Immature natural killer cell (primary cell): ENCODE results near the gene BCAP31. TPM values are rescaled to one million over a fixed set of nuclear protein-coding genes. Genes with fewer than 3 reads are reported as not detected.
A peak's percentile ranks its signal among the peaks of the same experiment; 100 is the strongest.
"Not testable (repeated sequence)": the region's sequence is repeated elsewhere in the genome, so short reads cannot be mapped to it uniquely, and the experiment has no call there.

Source experiments
- DNase-seq, 3 donors: peaks; one replicate each; pipeline ENCODE4 v3.0.0; 2022; ENCODE audit warnings: mixed read lengths in 1 of 3
- H3K27ac Mint-ChIP-seq, 6 donors: one replicate each; pipeline ENCODE4 v1.8.0; 2020; ENCODE audit warnings: mixed read lengths in 6 of 6, mild to moderate bottlenecking in 5 of 6, inconsistent platforms in 4 of 6, moderate library complexity in 3 of 6
- H3K27me3 Mint-ChIP-seq, 3 donors: one replicate each; pipeline ENCODE4 v1.8.0; 2020 to 2021; ENCODE audit warnings: low read depth in 3 of 3, mild to moderate bottlenecking in 3 of 3, mixed read lengths in 3 of 3, moderate library complexity in 3 of 3, inconsistent platforms in 1 of 3
- H3K36me3 Mint-ChIP-seq, 3 donors: one replicate each; pipeline ENCODE4 v1.8.0; 2020; ENCODE audit warnings: mixed read lengths in 3 of 3, inconsistent platforms in 2 of 3, mild to moderate bottlenecking in 2 of 3
- H3K4me1 Mint-ChIP-seq, 2 donors: one replicate each; pipeline ENCODE4 v1.8.0; 2020; ENCODE audit warnings: inconsistent platforms in 2 of 2, mild to moderate bottlenecking in 2 of 2, mixed read lengths in 2 of 2, moderate library complexity in 1 of 2
- H3K4me3 Mint-ChIP-seq, 5 donors: one replicate each; pipeline ENCODE4 v1.8.0; 2020; ENCODE audit warnings: mild to moderate bottlenecking in 5 of 5, mixed read lengths in 5 of 5, inconsistent platforms in 3 of 5, moderate library complexity in 3 of 5
- H3K9me3 Mint-ChIP-seq, 6 donors: one replicate each; pipeline ENCODE4 v1.8.0; 2020; ENCODE audit warnings: mild to moderate bottlenecking in 6 of 6, mixed read lengths in 6 of 6, inconsistent platforms in 4 of 6, moderate library complexity in 3 of 6
- polyA plus RNA-seq, 3 donors: library from polyadenylated mRNA; unstranded; fragments of 300-500 nt; fragmentation: Illumina TruSeq; gene quantifications; one replicate each; pipeline ENCODE4 v1.2.3, GENCODE V29; 2021

The BCAP31 gene
- polyA plus RNA-seq, 3 donors from 2014 or later, result 367 to 491 (median 373) TPM

GRCh38 chrX:153696100-153696499 lies 28.1 kb downstream of the BCAP31 start:
- H3K4me3 Mint-ChIP-seq, result no peak overlapping the region
- H3K9me3 Mint-ChIP-seq, result no peaks in the 10 kb centered on the region
- no peak for DNase-seq
- H3K4me1 Mint-ChIP-seq, result no peaks in the 10 kb centered on the region
- H3K27ac Mint-ChIP-seq, result no peak overlapping the region
- H3K36me3 Mint-ChIP-seq, result peaks cover 0 to 13% (median 0%) of the 10 kb centered on the region in 3 donors
- H3K27me3 Mint-ChIP-seq, result peaks cover 2 to 3% (median 2%) of the 10 kb centered on the region in 3 donors

- no peaks in the 10 kb centered on the region for H3K9me3 Mint-ChIP-seq
- H3K27ac Mint-ChIP-seq, result no peak overlapping the region
- no peak for DNase-seq
- H3K4me1 Mint-ChIP-seq, result no peaks in the 10 kb centered on the region
- no peak overlapping the region for H3K4me3 Mint-ChIP-seq
- peaks cover 4 to 6% (median 5%) of the 10 kb centered on the region in 3 donors for H3K27me3 Mint-ChIP-seq
- H3K36me3 Mint-ChIP-seq, result peaks cover 0 to 10% (median 0%) of the 10 kb centered on the region in 3 donors
These were observed 29.4 kb downstream of the BCAP31 start for GRCh38 chrX:153694687-153695270.

GRCh38 chrX:153694256-153694655 lies 29.9 kb downstream of the BCAP31 start:
- H3K27me3 Mint-ChIP-seq, H3K9me3 Mint-ChIP-seq, H3K36me3 Mint-ChIP-seq, H3K4me3 Mint-ChIP-seq, DNase-seq, H3K4me1 Mint-ChIP-seq, H3K27ac Mint-ChIP-seq: not testable (repeated sequence)

- peaks cover 0 to 10% (median 0%) of the 10 kb centered on the region in 3 donors for H3K36me3 Mint-ChIP-seq
- no peaks in the 10 kb centered on the region for H3K9me3 Mint-ChIP-seq
- peaks cover 4 to 6% (median 5%) of the 10 kb centered on the region in 3 donors for H3K27me3 Mint-ChIP-seq
These were observed 30.7 kb downstream of the BCAP31 start for GRCh38 chrX:153693216-153694086.

GRCh38 chrX:153692611-153693156 lies 31.5 kb downstream of the BCAP31 start:
- Mint-ChIP-seq H3K9me3 (no peaks in the 10 kb centered on the region), H3K4me1 (no peaks in the 10 kb centered on the region), H3K27ac (no peak overlapping the region), H3K36me3 (peaks cover 0 to 7% (median 0%) of the 10 kb centered on the region in 3 donors), H3K27me3 (peaks cover 4 to 6% (median 5%) of the 10 kb centered on the region in 3 donors), H3K4me3 (no peak overlapping the region)
- DNase-seq, result no peak

More at GRCh38 chrX:153693216-153694086, 30.7 kb downstream of the BCAP31 start:
- no peak for DNase-seq
- no peaks in the 10 kb centered on the region for H3K4me1 Mint-ChIP-seq
- H3K27ac Mint-ChIP-seq, result no peak overlapping the region
- H3K4me3 Mint-ChIP-seq, result no peak overlapping the region

GRCh38 chrX:153692003-153692402 lies 32.2 kb downstream of the BCAP31 start:
- Mint-ChIP-seq H3K27me3 (peaks cover 4 to 6% (median 5%) of the 10 kb centered on the region in 3 donors), H3K4me1 (no peaks in the 10 kb centered on the region), H3K36me3 (no peaks in the 10 kb centered on the region), H3K9me3 (no peaks in the 10 kb centered on the region), H3K4me3 (no peak overlapping the region), H3K27ac (no peak overlapping the region)
- no peak for DNase-seq

- H3K9me3 Mint-ChIP-seq, H3K27ac Mint-ChIP-seq, DNase-seq, H3K4me3 Mint-ChIP-seq, H3K36me3 Mint-ChIP-seq, H3K27me3 Mint-ChIP-seq, H3K4me1 Mint-ChIP-seq: not testable (repeated sequence)
These were observed 33.0 kb downstream of the BCAP31 start for GRCh38 chrX:153691032-153691827.

- DNase-seq, result no peak
- H3K27me3 Mint-ChIP-seq, result peaks cover 4 to 9% (median 7%) of the 10 kb centered on the region in 3 donors
- H3K4me3 Mint-ChIP-seq, result no peak overlapping the region
- no peaks in the 10 kb centered on the region for H3K4me1 Mint-ChIP-seq
- no peak overlapping the region for H3K27ac Mint-ChIP-seq
- H3K36me3 Mint-ChIP-seq, result no peaks in the 10 kb centered on the region
- peaks cover 0 to 2% (median 0%) of the 10 kb centered on the region in 6 donors for H3K9me3 Mint-ChIP-seq
These were observed 33.7 kb downstream of the BCAP31 start for GRCh38 chrX:153690466-153690865.

GRCh38 chrX:153689654-153690465 lies 34.3 kb downstream of the BCAP31 start:
- Mint-ChIP-seq H3K36me3 (no peaks in the 10 kb centered on the region), H3K27ac (no peak overlapping the region), H3K27me3 (peaks cover 4 to 9% (median 7%) of the 10 kb centered on the region in 3 donors), H3K4me3 (peak overlapping the region in 1 of 5 donors; percentile 59), H3K9me3 (peaks cover 0 to 2% (median 0%) of the 10 kb centered on the region in 6 donors), H3K4me1 (no peaks in the 10 kb centered on the region)
- DNase-seq, result no peak

GRCh38 chrX:153688911-153689590 lies 35.1 kb downstream of the BCAP31 start:
- Mint-ChIP-seq H3K4me3 (no peak overlapping the region), H3K9me3 (peaks cover 0 to 2% (median 0%) of the 10 kb centered on the region in 6 donors), H3K27me3 (peaks cover 4 to 8% (median 6%) of the 10 kb centered on the region in 3 donors), H3K4me1 (no peaks in the 10 kb centered on the region), H3K36me3 (no peaks in the 10 kb centered on the region), H3K27ac (no peak overlapping the region)
- no peak for DNase-seq

- Mint-ChIP-seq H3K4me3 (no peak overlapping the region), H3K27ac (no peak overlapping the region), H3K27me3 (peaks cover 4 to 7% (median 6%) of the 10 kb centered on the region in 3 donors), H3K9me3 (peaks cover 0 to 2% (median 0%) of the 10 kb centered on the region in 6 donors), H3K4me1 (no peaks in the 10 kb centered on the region), H3K36me3 (no peaks in the 10 kb centered on the region)
- DNase-seq, result no peak
These were observed 35.7 kb downstream of the BCAP31 start for GRCh38 chrX:153688506-153688905.

- Mint-ChIP-seq H3K4me1 (no peaks in the 10 kb centered on the region), H3K36me3 (no peaks in the 10 kb centered on the region), H3K27me3 (peaks cover 2 to 7% (median 6%) of the 10 kb centered on the region in 3 donors), H3K4me3 (no peak overlapping the region), H3K27ac (no peak overlapping the region), H3K9me3 (peaks cover 0 to 2% (median 0%) of the 10 kb centered on the region in 6 donors)
- DNase-seq, result no peak
These were observed 36.1 kb downstream of the BCAP31 start for GRCh38 chrX:153688071-153688470.
